Coronary artery (tissue), 2 donors: ENCODE results near the gene DRICH1.
"Not testable (repeated sequence)": the region's sequence is repeated elsewhere in the genome, so short reads cannot be mapped to it uniquely, and the experiment has no call there.

Source experiments
- DNase-seq: peaks from one replicate; pipeline ENCODE4 v3.0.0-alpha.2; 2017; ENCODE audit warnings: low spot score
- H3K27ac ChIP-seq, 2 donors: fragments of 200-600 bp; sonication (generic); one replicate each; pipeline ENCODE4 v1.5.1; 2016 to 2019
- H3K4me3 ChIP-seq: fragments of 200-600 bp; sonication (generic); 2 replicates; pipeline ENCODE4 v1.5.1; 2016; ENCODE audit warnings: mild to moderate bottlenecking, moderate library complexity
- TF ChIP-seq, protein P1 (sequence below): fragments of 200-600 bp; sonication (generic); IDR thresholded peaks from one replicate; pipeline ENCODE4 v1.5.1; 2019; ENCODE audit warnings: antibody characterized with exemption

Gene DRICH1

DNA sequence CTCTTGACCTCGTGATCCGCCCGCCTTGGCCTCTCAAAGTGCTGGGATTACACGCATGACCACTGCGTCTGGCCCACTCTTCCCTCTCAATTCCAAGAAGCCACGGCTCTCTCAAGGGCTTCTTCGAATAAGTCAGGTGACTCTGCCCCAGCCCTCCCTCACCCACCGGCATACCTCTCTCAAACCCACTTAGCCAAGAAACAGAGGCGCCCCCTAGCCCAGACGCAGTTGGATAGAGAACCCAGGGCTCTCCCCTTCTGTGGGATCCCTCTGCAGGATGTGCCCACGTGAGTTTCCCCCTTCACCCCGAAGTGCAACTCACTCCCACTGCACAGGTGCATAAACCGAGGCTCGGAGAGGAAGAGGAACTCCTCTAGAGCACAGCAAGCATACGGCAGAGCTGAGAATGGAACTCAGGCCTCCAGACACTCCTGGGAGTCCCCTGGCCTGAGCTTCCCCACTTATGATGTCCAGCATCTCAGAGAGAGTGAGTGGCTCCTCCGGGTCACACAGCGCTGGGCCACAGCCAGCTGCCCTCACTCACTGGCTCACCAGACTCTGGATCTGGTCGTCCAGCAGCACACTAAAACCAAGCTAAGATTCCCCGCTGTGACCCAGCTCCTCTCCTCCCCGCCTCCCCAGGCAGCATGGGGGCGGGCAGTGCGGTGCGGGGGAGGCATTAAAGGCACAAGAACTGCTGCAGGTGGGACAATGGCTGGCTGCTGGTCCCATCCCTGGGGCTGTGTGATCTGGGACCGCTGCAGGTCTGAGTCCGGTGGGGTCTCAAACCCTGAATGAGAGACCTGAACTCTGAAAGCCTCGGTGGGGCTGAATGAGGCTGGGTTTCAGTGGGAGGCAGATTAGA is 41.9 kb upstream of the DRICH1 start:
- DNase-seq: no peak
- TF ChIP-seq, protein P1, sequence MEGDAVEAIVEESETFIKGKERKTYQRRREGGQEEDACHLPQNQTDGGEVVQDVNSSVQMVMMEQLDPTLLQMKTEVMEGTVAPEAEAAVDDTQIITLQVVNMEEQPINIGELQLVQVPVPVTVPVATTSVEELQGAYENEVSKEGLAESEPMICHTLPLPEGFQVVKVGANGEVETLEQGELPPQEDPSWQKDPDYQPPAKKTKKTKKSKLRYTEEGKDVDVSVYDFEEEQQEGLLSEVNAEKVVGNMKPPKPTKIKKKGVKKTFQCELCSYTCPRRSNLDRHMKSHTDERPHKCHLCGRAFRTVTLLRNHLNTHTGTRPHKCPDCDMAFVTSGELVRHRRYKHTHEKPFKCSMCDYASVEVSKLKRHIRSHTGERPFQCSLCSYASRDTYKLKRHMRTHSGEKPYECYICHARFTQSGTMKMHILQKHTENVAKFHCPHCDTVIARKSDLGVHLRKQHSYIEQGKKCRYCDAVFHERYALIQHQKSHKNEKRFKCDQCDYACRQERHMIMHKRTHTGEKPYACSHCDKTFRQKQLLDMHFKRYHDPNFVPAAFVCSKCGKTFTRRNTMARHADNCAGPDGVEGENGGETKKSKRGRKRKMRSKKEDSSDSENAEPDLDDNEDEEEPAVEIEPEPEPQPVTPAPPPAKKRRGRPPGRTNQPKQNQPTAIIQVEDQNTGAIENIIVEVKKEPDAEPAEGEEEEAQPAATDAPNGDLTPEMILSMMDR: no peak
- Histone ChIP-seq H3K27ac (no peak overlapping the region), H3K4me3 (no peak overlapping the region)

DNA sequence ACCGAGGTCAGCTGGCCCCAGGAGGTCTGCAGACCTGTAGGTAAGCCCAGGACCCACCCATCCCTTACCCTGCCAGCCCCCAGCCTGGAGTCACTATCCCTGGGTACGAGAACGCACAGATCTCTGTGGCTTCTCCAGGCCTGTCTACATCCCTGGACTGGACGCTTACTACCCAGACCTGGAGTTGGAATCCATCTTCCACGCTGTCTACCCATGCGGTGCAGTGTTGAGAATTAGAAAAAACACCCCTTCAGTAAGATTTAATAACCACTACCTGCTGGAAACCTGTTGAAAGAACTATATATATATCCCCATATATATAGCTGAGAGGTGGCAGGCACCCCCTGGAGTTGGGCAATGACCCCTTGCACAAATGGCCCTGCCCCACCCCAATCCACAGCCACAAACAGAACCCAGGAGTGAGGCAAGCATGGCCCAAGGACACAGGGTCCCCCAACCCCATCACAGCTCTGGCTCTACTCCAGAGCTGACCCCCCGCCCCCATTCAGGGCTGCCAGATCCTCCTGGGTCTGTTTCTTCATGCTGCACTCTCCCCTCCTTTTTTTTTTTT is 41.0 kb upstream of the DRICH1 start:
- H3K4me3 ChIP-seq: no peak overlapping the region
- TF ChIP-seq, protein P1: no peak
- no peak overlapping the region for H3K27ac ChIP-seq
- DNase-seq: no peak

DNA sequence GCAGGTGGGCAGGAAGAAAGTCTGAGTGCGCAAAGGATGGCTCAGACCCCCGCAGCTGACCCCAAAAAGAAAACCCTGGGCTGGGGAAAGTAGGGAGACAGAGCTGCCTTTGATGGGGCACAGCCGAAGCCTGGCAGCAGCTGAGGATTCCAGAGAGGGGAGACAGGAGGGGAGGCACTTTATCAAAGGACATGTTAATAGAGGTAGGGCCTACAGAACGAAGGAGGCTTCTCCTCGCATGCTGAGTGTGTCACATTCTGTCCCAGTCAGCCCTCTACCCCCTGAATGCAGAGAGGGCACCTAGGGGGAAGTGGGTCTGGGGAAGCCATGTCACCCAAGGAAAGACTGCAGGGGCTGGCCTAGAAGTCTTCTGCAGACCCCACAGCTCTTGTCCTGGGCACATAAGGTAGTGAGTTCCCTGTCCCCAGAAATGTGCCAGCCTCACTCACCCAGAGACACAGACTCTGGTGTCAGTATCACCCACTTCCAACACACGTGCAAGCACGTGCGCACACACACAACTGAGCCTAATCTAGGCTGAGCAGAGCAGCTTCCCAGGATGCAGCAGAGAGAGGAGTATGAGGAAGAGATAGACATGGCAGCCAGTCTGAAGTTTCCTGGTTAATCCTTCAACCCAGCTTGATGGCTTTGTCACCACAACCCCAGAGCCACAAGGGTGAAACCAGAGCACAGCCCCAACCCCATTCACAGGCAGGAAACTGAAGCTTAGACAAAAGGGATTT is 40.4 kb upstream of the DRICH1 start:
- not testable (repeated sequence) for DNase-seq, H3K27ac ChIP-seq, H3K4me3 ChIP-seq

DNA sequence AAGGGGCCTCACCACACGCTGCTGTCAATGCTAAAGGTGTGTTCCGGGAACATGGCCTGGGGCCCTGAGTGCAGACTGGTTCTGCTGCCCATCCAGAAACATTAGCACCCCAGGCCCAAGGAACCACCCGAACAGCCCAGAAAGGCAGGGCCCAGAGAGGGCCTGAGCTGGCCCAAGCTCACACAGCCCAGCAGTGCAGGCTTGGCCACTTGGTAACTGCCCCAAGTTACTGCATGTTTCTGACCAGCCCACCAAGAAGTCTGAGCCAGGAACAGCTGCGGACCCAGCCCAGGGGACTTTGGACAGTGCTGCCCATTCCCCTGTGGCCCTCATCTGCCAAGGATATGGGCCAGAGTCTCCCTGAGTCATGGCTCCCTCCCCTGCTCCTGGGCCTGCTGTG is 39.3 kb upstream of the DRICH1 start:
- DNase-seq, H3K4me3 ChIP-seq, H3K27ac ChIP-seq: not testable (repeated sequence)

DNA sequence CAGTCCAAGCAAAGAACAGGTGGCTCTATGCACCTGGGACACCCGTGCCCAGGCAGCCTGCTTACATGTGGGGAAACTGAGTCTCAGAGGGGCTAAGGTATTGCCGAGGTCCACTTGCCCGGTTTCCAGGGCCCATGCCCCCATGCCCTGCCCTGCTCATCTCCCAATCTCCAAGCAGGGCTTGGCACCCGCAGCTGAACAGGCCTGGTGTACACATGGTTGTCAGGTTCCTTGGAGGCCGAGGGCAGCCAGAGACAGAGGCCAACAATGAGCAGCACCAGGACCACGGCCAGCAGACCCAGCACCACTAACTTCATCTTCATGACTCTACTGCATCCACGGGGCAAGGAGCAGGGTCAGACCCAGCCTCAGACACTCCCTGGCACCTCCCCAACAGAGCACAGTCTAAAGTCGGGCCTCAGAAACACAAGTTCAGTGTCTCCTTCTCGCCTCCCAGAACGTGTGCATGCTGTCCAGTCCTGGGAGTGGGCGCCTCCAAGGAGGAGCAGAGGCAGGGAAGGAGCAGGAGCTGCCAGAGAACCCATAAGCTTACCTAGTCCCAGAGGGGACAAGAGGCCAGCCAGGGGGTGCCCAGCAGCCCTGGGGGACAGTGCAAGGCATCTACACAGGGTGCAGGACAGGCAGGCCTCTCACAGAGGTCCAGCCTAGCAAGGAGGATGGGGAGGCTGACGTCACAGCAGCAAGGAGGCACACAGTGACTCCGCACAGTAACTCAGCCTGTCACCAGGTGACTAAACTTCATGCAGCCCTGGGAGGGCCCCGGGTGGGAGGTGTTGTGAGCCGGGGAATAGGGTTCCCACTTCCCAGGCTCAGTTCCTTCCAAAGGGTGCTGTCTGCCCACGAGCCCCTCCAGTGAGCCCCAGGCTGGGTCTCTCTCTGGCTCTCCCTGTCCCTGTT is 38.5 kb upstream of the DRICH1 start:
- DNase-seq: no peak
- no peak overlapping the region for H3K27ac ChIP-seq
- TF ChIP-seq, protein P1: no peak
- H3K4me3 ChIP-seq: no peak overlapping the region

DNA sequence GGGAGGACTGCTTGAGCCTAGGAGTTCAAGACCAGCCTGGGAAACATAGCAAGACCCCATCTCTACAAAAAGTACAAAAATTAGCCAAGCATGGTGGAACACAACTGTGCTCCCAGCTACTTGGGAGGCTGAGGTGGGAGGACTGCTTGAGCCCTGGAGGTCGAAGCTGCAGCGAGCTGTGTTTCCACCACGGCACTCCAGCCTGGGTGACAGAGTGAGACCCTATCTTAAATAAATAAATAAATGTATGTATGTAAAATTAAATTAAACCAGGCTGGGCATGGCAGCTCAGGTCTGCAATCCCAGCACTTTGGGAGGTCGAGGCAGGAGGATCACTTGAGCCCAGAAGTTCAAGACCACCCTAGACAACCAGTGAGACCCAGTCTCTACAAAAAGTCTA is 28.3 kb upstream of the DRICH1 start:
- not testable (repeated sequence) for H3K27ac ChIP-seq, DNase-seq, H3K4me3 ChIP-seq

DNA sequence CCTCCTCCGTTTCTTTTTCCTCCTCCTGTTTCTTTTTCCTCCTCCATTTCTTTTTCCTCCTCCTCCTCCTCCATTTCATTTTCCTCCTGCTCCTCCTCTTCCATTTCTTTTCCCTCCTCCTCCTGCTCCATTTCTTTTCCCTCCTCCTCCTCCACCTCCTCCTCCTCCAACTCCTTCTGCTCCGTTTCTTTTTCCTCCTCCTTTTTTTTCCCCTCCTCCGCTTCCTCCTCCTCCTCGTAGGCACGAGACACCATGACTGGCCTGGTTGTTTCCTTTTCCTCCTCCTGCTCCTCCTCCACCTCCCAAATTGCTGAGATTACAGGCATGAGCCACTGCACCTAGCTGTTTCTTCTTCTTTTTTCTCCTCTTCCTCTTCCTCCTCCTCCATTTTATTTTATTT is 25.6 kb upstream of the DRICH1 start:
- no peak overlapping the region for H3K4me3 ChIP-seq
- no peak for DNase-seq
- TF ChIP-seq, protein P1: no peak

DNA sequence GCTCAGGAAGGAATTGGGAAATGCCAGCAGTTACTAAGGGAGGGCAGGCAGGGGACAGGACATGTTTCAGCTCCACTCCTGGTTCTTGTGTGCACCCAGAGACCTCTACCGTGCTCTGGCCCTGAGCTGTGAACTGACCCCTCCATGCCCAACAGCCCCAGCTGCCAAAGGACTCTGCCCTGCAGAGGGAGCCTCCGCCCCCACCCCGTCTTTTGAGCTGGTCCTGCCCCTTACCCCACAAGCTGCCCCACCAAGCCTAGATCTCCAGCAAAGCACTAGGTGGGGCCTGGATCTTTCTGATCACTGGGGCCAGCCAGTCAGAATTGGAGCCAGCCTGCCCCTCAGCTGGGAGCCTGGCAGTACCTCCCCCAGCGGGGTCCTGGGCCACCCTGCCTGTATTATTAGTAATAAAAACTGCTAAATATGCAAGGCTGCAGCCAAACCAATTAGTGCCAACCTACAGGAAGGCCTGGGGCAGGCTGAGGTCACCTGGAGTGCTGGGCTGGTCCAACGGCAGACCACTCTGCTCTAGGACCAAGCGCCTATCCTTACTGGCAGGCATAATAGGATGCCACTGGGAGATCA is 23.9 kb upstream of the DRICH1 start:
- no peak overlapping the region for H3K27ac ChIP-seq
- TF ChIP-seq, protein P1: no peak
- no peak for DNase-seq
- no peak overlapping the region for H3K4me3 ChIP-seq

More for the DNA sequence above, 25.6 kb upstream of the DRICH1 start:
- H3K27ac ChIP-seq: no peak overlapping the region
